H9 (cell line): ENCODE data around the gene DIAPH2. TPM values are rescaled to one million over a fixed set of nuclear protein-coding genes. Genes with fewer than 3 reads are reported as not detected.

Source experiments
- DNase-seq: peaks from one replicate; pipeline ENCODE4 v3.0.0-alpha.2; 2017
- H2AFZ ChIP-seq: one replicate; pipeline ENCODE4 v1.6.1; 2013; ENCODE audit warnings: mild to moderate bottlenecking, low read length, control low read depth, moderate library complexity
- H2AK5ac ChIP-seq: 2 replicates; pipeline ENCODE4 v1.6.1; 2013; ENCODE audit warnings: low read length, control low read depth, mixed read lengths; ENCODE audit not compliant: insufficient read length
- H2BK120ac ChIP-seq: one replicate; pipeline ENCODE4 v1.6.1; 2013; ENCODE audit warnings: low read depth, mild to moderate bottlenecking, low read length, control low read depth, inconsistent platforms; ENCODE audit not compliant: poor library complexity, severe bottlenecking
- H2BK12ac ChIP-seq: 2 replicates; pipeline ENCODE4 v1.6.1; 2013; ENCODE audit warnings: low read length, control low read depth, mixed read lengths, low read depth; ENCODE audit not compliant: insufficient read length
- H2BK15ac ChIP-seq: 2 replicates; pipeline ENCODE4 v1.6.1; 2013; ENCODE audit warnings: low read depth, low read length, control low read depth
- H2BK20ac ChIP-seq: one replicate; pipeline ENCODE4 v1.6.1; 2013; ENCODE audit warnings: low read depth, mild to moderate bottlenecking, low read length, control low read depth, inconsistent platforms; ENCODE audit not compliant: poor library complexity, severe bottlenecking
- H2BK5ac ChIP-seq: 2 replicates; pipeline ENCODE4 v1.6.1; 2013; ENCODE audit warnings: low read length, control low read depth, mixed read lengths; ENCODE audit not compliant: insufficient read length
- H3K14ac ChIP-seq: 2 replicates; pipeline ENCODE4 v1.6.1; 2013; ENCODE audit warnings: low read length, control low read depth; ENCODE audit not compliant: insufficient read depth
- H3K18ac ChIP-seq: 2 replicates; pipeline ENCODE4 v1.6.1; 2013; ENCODE audit warnings: low read depth, mild to moderate bottlenecking, mixed read lengths, low read length, control low read depth; ENCODE audit not compliant: insufficient read length
- H3K23ac ChIP-seq: 2 replicates; pipeline ENCODE4 v1.6.1; 2013; ENCODE audit warnings: low read length, control low read depth, mixed read lengths, low read depth; ENCODE audit not compliant: insufficient read length
- H3K23me2 ChIP-seq: 2 replicates; pipeline ENCODE4 v1.6.1; 2013; ENCODE audit warnings: low read depth, mild to moderate bottlenecking, mixed read lengths, low read length, control low read depth; ENCODE audit not compliant: insufficient read length, poor library complexity, severe bottlenecking
- H3K27ac ChIP-seq: 2 replicates; pipeline ENCODE4 v1.5.1; 2013; ENCODE audit warnings: low read length, control low read depth, mixed read lengths, low read depth; ENCODE audit not compliant: insufficient read length
- H3K27me3 ChIP-seq: 2 replicates; pipeline ENCODE4 v1.6.1; 2013; ENCODE audit warnings: low read length, control low read depth, inconsistent platforms; ENCODE audit not compliant: insufficient read depth
- H3K4ac ChIP-seq: 2 replicates; pipeline ENCODE4 v1.6.1; 2013; ENCODE audit warnings: low read depth, mild to moderate bottlenecking, control low read depth, inconsistent platforms, low read length, moderate library complexity
- H3K4me1 ChIP-seq: 2 replicates; pipeline ENCODE4 v1.6.1; 2013; ENCODE audit warnings: low read length, control low read depth, inconsistent platforms; ENCODE audit not compliant: insufficient read depth
- H3K4me2 ChIP-seq: 2 replicates; pipeline ENCODE4 v1.6.1; 2013; ENCODE audit warnings: low read length, control low read depth, mixed read lengths; ENCODE audit not compliant: insufficient read length, insufficient read depth
- H3K56ac ChIP-seq: 2 replicates; pipeline ENCODE4 v1.6.1; 2013; ENCODE audit warnings: low read depth, mild to moderate bottlenecking, mixed read lengths, low read length, control low read depth; ENCODE audit not compliant: insufficient read length
- H3K79me1 ChIP-seq: 2 replicates; pipeline ENCODE4 v1.6.1; 2013; ENCODE audit warnings: low read depth, mild to moderate bottlenecking, moderate library complexity, low read length, control low read depth, inconsistent platforms; ENCODE audit not compliant: insufficient read depth, poor library complexity, severe bottlenecking
- H3K79me2 ChIP-seq: 2 replicates; pipeline ENCODE4 v1.6.1; 2013; ENCODE audit warnings: low read length, control low read depth, inconsistent platforms; ENCODE audit not compliant: insufficient read depth
- H3K9ac ChIP-seq: 2 replicates; pipeline ENCODE4 v1.6.1; 2013; ENCODE audit warnings: low read length, control low read depth, mixed read lengths; ENCODE audit not compliant: insufficient read length; ENCODE audit errors: extremely low read depth
- H3K9me3 ChIP-seq: one replicate; pipeline ENCODE4 v1.6.1; 2013; ENCODE audit warnings: low read depth, low read length, inconsistent platforms; ENCODE audit not compliant: control insufficient read depth
- H3T11ph ChIP-seq: one replicate; pipeline ENCODE4 v1.6.1; 2013; ENCODE audit warnings: mild to moderate bottlenecking, low read length, control low read depth, inconsistent platforms
- H4K20me1 ChIP-seq: one replicate; pipeline ENCODE4 v1.6.1; 2013; ENCODE audit not compliant: control insufficient read depth, insufficient read length, insufficient read depth
- H4K5ac ChIP-seq: 2 replicates; pipeline ENCODE4 v1.6.1; 2013; ENCODE audit warnings: low read depth, mild to moderate bottlenecking, mixed read lengths, low read length, control low read depth; ENCODE audit not compliant: insufficient read length
- H4K8ac ChIP-seq: replicated peaks from 2 replicates; pipeline ENCODE4 v1.6.1; 2013; ENCODE audit warnings: low read length, control low read depth, mixed read lengths, low read depth; ENCODE audit not compliant: insufficient read length
- H4K91ac ChIP-seq: 2 replicates; pipeline ENCODE4 v1.6.1; 2013; ENCODE audit warnings: low read depth, mild to moderate bottlenecking, moderate library complexity, mixed read lengths, low read length, control low read depth; ENCODE audit not compliant: insufficient read length
- H3K27ac Mint-ChIP-seq, 3 experiments: 2 replicates in 2 of 3; 3 replicates in 1 of 3; pipeline ENCODE4 v1.8.0; 2020 to 2021; ENCODE audit warnings: mixed read lengths in 3 of 3, mild to moderate bottlenecking in 1 of 3, moderate library complexity in 1 of 3
- H3K27me3 Mint-ChIP-seq: 2 replicates; pipeline ENCODE4 v1.8.0; 2021; ENCODE audit warnings: low read depth, mild to moderate bottlenecking, moderate library complexity, mixed read lengths
- H3K36me3 Mint-ChIP-seq, 3 experiments: 2 replicates in 2 of 3; 3 replicates in 1 of 3; pipeline ENCODE4 v1.8.0; 2020 to 2021; ENCODE audit warnings: low read depth in 3 of 3, mixed read lengths in 3 of 3; ENCODE audit not compliant: insufficient read depth in 1 of 3
- H3K4me1 Mint-ChIP-seq, 2 experiments: 2 replicates each; pipeline ENCODE4 v1.8.0; 2020; ENCODE audit warnings: mixed read lengths in 2 of 2
- H3K4me3 Mint-ChIP-seq, 2 experiments: 2 replicates in 1 of 2; 3 replicates in 1 of 2; pipeline ENCODE4 v1.8.0; 2020 to 2021; ENCODE audit warnings: mild to moderate bottlenecking in 2 of 2, mixed read lengths in 2 of 2, moderate library complexity in 1 of 2
- H3K9me3 Mint-ChIP-seq, 2 experiments: 2 replicates in 1 of 2; 3 replicates in 1 of 2; pipeline ENCODE4 v1.8.0; 2020; ENCODE audit warnings: mild to moderate bottlenecking in 2 of 2, mixed read lengths in 2 of 2, moderate library complexity in 1 of 2
- CTCF ChIP-seq: fragments of 200-600 bp; sonication (generic); conservative IDR thresholded peaks from 3 replicates; pipeline ENCODE4 v1.8.0; 2021; ENCODE audit warnings: antibody characterized with exemption, mild to moderate bottlenecking
- total RNA-seq: library from RNA; stranded (reverse); gene quantifications from 2 replicates; pipeline ENCODE4 v1.2.1, GENCODE V29; 2021

DIAPH2 gene
- total RNA-seq, 1 experiment from 2014 or later = 45.4 TPM

- Mint-ChIP-seq H3K27me3 (no peaks in the 10 kb centered on the region), H3K9me3 (no peaks in the 10 kb centered on the region), H3K4me3 (no peak overlapping the region), H3K27ac (peak overlapping the region in 1 of 3 experiments; percentile 65; a peak in 1 of 7 replicates), H3K36me3 (peaks cover 0 to 53% (median 36%) of the 10 kb centered on the region in 3 experiments; a peak in 4 of 7 replicates), H3K4me1 (no peaks in the 10 kb centered on the region)
- Histone ChIP-seq H4K91ac (no peak overlapping the region), H3K23me2 (no peaks in the 10 kb centered on the region), H4K8ac (no peak overlapping the region), H3K18ac (no peak overlapping the region), H2BK5ac (no peak overlapping the region), H3K4me1 (no peaks in the 10 kb centered on the region), H4K20me1 (no peaks in the 10 kb centered on the region), H3K14ac (no peak overlapping the region), H3K27me3 (no peaks in the 10 kb centered on the region), H3K23ac (peak overlapping the region; percentile 83), H2BK120ac (no peak overlapping the region), H2BK20ac (no peak overlapping the region), H2AK5ac (no peak overlapping the region), H2BK12ac (no peak overlapping the region), H3K4ac (no peak overlapping the region), H3T11ph (no peak overlapping the region), H4K5ac (no peak overlapping the region), H2AFZ (no peak overlapping the region), H3K9ac (no peak overlapping the region), H3K56ac (no peak overlapping the region), H3K27ac (no peak overlapping the region), H3K9me3 (no peaks in the 10 kb centered on the region), H3K4me2 (no peak overlapping the region), H3K79me2 (no peaks in the 10 kb centered on the region; the same call in 1 of the 2 replicates), H2BK15ac (no peak overlapping the region), H3K79me1 (no peaks in the 10 kb centered on the region)
- no peak for TF ChIP-seq CTCF
- DNase-seq = no peak
These were observed 679.2 kb downstream of the DIAPH2 start for GRCh38 chrX:97363843-97364242.
